ENCODE data around the gene SORCS2. TPM values are rescaled to one million over a fixed set of nuclear protein-coding genes. Genes with fewer than 3 reads are reported as not detected.

The SORCS2 gene
- total RNA-seq, 1 experiment from 2014 or later: not detected

DNA sequence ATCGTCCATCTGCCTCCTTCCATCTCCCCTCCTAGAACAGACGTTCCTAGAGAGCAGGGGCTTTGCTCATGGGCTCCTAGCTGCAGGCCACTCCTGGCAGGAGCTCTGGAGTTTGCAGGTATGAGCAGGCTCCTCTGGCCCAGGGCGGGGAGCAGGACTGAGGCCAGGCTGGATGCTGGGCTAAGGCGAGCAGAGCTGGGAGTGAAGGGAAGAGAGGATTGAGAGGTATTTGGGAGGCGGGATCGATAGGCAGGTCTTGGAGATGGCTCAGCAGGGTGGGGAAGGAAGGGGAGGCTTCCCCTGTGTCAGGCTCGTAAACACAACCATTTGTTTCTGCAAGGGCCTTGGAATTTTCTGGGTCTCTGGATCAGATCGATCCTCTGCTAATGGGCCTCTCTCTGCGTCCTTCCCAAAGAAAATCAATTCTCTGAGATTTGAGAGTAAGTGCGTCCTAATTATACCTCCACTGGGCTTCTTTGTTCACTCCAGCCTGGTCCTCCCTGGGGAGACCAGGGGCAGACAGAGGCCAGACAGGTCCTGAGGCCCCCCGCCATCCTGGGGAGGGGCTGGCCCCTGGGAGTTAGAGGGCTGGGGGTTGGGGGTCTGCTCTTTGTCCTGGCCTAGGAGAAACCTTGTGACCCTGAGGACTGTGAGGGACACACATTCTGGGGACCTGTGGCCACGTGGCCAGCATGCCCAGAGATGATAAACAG, 337.2 kb downstream of the SORCS2 start:
- DNase-seq (ENCODE audit: unreplicated experiment): no peak
- Mint-ChIP-seq H3K4me1 (ENCODE audit: insufficient read depth, unreplicated experiment) (no peaks in the 10 kb centered on the region), H3K27me3 (ENCODE audit: insufficient read depth, unreplicated experiment) (no peaks in the 10 kb centered on the region), H3K9me3 (ENCODE audit: unreplicated experiment) (no peaks in the 10 kb centered on the region), H3K27ac (ENCODE audit: low read depth, unreplicated experiment) (no peak overlapping the region), H3K4me3 (ENCODE audit: unreplicated experiment) (no peak overlapping the region), H3K36me3 (ENCODE audit: insufficient read depth, unreplicated experiment) (no peaks in the 10 kb centered on the region)
- CTCF ChIA-PET: no interaction called here
- POLR2A ChIA-PET: interaction anchor here (0.7 kb wide), 1 partner anchor 26 kb away, joined by 3 read pairs; no protein-coding TSS in a partner anchor
- TF ChIP-seq, protein P1, sequence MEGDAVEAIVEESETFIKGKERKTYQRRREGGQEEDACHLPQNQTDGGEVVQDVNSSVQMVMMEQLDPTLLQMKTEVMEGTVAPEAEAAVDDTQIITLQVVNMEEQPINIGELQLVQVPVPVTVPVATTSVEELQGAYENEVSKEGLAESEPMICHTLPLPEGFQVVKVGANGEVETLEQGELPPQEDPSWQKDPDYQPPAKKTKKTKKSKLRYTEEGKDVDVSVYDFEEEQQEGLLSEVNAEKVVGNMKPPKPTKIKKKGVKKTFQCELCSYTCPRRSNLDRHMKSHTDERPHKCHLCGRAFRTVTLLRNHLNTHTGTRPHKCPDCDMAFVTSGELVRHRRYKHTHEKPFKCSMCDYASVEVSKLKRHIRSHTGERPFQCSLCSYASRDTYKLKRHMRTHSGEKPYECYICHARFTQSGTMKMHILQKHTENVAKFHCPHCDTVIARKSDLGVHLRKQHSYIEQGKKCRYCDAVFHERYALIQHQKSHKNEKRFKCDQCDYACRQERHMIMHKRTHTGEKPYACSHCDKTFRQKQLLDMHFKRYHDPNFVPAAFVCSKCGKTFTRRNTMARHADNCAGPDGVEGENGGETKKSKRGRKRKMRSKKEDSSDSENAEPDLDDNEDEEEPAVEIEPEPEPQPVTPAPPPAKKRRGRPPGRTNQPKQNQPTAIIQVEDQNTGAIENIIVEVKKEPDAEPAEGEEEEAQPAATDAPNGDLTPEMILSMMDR (IDR thresholded peaks at IDR 0.05; ENCODE audit: unreplicated experiment): no peak
- no TSS peak for BruUV-seq (replicated peaks)
- intact Hi-C loops (cut with micrococcal nuclease): loop anchor here (10.0 kb wide), 1 partner anchor 105 kb away; no protein-coding TSS in a partner anchor

DNA sequence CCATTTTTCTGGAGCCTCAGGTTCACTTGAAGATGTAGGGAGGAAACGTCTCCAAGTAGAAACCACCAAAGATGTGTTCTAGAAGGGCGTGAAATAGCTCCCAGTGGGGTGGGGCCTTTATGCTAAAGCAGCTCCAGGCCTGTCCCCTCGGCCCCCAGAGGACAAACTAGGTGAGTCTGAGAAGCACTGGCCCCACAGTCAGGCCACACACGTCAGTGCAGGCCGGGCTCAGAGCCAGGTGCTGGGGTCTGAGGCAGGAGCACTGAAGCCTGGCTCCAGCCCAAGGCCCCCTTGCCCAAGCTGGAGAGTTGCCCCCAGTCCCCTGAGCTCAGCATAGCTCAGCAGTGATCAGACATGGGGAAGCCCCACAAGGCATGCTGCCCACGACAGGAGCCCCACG, 337.7 kb downstream of the SORCS2 start:
- no TSS peak for BruUV-seq (replicated peaks)
- Mint-ChIP-seq H3K36me3 (ENCODE audit: insufficient read depth, unreplicated experiment) (no peaks in the 10 kb centered on the region), H3K9me3 (ENCODE audit: unreplicated experiment) (no peaks in the 10 kb centered on the region), H3K4me3 (ENCODE audit: unreplicated experiment) (no peak overlapping the region), H3K4me1 (ENCODE audit: insufficient read depth, unreplicated experiment) (no peaks in the 10 kb centered on the region), H3K27ac (ENCODE audit: low read depth, unreplicated experiment) (no peak overlapping the region), H3K27me3 (ENCODE audit: insufficient read depth, unreplicated experiment) (no peaks in the 10 kb centered on the region)
- CTCF ChIA-PET: interaction anchor here (0.6 kb wide), 1 partner anchor 444 kb away, joined by 3 read pairs; no protein-coding TSS in a partner anchor
- intact Hi-C loops (cut with micrococcal nuclease): no loop called here
- no peak for DNase-seq (ENCODE audit: unreplicated experiment)
- POLR2A ChIA-PET: no interaction called here
- TF ChIP-seq, protein P1 (IDR thresholded peaks at IDR 0.05; ENCODE audit: unreplicated experiment): no peak

DNA sequence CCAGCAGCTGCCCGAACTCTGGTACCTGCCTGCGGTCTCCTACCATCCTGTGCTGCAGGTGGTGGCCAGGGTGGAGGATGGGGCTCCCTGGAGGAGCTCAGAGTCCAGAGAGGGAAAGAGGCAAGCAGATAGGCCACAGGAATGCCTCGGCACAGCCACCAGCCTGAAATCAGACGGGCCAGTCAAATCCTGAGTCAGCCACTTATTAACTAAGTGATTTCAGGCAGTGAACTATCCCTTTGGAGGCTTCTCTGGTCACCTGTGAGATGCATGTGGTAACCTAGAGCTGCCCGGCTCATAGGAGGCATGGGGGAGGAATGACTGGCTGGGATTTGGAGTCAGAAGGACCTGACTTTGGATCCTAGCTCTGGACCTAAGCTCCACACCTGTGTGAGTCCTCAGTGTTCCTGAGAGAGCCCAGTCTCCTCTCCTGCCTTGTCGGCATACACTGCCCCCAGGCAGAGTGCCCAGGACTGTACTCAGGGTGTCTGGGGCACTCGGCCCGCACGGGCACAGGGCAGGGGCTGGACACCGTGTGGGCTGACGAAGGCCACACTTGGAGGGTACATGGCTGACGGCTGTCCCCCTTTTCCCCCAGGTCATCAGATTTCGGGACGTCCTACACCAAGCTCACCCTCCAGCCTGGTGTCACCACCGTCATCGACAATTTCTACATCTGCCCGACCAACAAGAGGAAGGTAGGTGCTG, 338.7 kb downstream of the SORCS2 start:
- TF ChIP-seq, protein P1 (IDR thresholded peaks at IDR 0.05; ENCODE audit: unreplicated experiment): no peak
- intact Hi-C loops (cut with micrococcal nuclease): no loop called here
- no peak for DNase-seq (ENCODE audit: unreplicated experiment)
- H3K36me3 Mint-ChIP-seq (ENCODE audit: insufficient read depth, unreplicated experiment): no peaks in the 10 kb centered on the region
- ChIA-PET CTCF (no interaction called here), POLR2A (no interaction called here)
- no peaks in the 10 kb centered on the region for H3K4me1 Mint-ChIP-seq (ENCODE audit: insufficient read depth, unreplicated experiment)
- H3K27me3 Mint-ChIP-seq (ENCODE audit: insufficient read depth, unreplicated experiment): no peaks in the 10 kb centered on the region
- H3K4me3 Mint-ChIP-seq (ENCODE audit: unreplicated experiment): no peak overlapping the region
- H3K9me3 Mint-ChIP-seq (ENCODE audit: unreplicated experiment): no peaks in the 10 kb centered on the region
- BruUV-seq (replicated peaks): no TSS peak
- H3K27ac Mint-ChIP-seq (ENCODE audit: low read depth, unreplicated experiment): no peak overlapping the region

DNA sequence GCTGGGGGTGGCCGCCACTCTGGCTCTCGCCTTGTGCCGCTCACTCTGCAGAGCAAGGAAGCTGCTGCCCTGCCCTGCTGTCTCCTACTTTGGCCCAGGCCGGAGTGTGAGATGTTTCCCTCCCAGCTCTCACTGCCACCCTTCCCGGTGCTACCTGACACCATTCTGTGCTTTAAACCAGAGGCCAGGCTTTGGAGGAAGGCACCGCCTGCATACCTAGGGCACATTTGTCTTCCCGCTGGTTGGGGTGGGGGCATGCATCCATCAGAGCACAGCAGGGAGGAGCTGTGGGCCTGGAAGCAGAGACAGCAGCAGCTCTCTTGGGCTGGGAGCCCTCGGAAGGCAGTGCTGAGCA, 339.3 kb downstream of the SORCS2 start:
- intact Hi-C loops (cut with micrococcal nuclease): no loop called here
- DNase-seq (ENCODE audit: unreplicated experiment): no peak
- H3K27me3 Mint-ChIP-seq (ENCODE audit: insufficient read depth, unreplicated experiment): no peaks in the 10 kb centered on the region
- no peaks in the 10 kb centered on the region for H3K4me1 Mint-ChIP-seq (ENCODE audit: insufficient read depth, unreplicated experiment)
- no peaks in the 10 kb centered on the region for H3K36me3 Mint-ChIP-seq (ENCODE audit: insufficient read depth, unreplicated experiment)
- H3K9me3 Mint-ChIP-seq (ENCODE audit: unreplicated experiment): no peaks in the 10 kb centered on the region
- TF ChIP-seq, protein P1 (IDR thresholded peaks at IDR 0.05; ENCODE audit: unreplicated experiment): no peak
- H3K27ac Mint-ChIP-seq (ENCODE audit: low read depth, unreplicated experiment): no peak overlapping the region
- ChIA-PET POLR2A (no interaction called here), CTCF (no interaction called here)
- no TSS peak for BruUV-seq (replicated peaks)
- H3K4me3 Mint-ChIP-seq (ENCODE audit: unreplicated experiment): no peak overlapping the region

All from MCF 10A (cell line).